Thoracic aorta (tissue), 2 donors: ENCODE data around the gene PRDM5. TPM values are rescaled to one million over a fixed set of nuclear protein-coding genes. Genes with fewer than 3 reads are reported as not detected.

Source experiments
- ATAC-seq: fragments of 150-250 bp; one replicate; pipeline ENCODE4 v1.8.0; 2017; ENCODE audit warnings: low read depth; ENCODE audit not compliant: insufficient number of reproducible peaks, low FRiP score
- DNase-seq: peaks from one replicate; pipeline ENCODE4 v3.0.0-alpha.2; 2020; ENCODE audit warnings: low spot score
- H3K27ac ChIP-seq, 2 donors: fragments of 200-600 bp; sonication (generic); 1 replicate in 1 of 2; 2 replicates in 1 of 2; pipeline ENCODE4 v1.5.1; 2016; ENCODE audit warnings: mild to moderate bottlenecking in 2 of 2, moderate library complexity in 2 of 2
- H3K27me3 ChIP-seq: fragments of 200-600 bp; sonication (generic); replicated peaks from 2 replicates; pipeline ENCODE4 v1.6.0; 2016; ENCODE audit warnings: mild to moderate bottlenecking; ENCODE audit not compliant: insufficient read depth
- H3K36me3 ChIP-seq: fragments of 200-600 bp; sonication (generic); one replicate; pipeline ENCODE4 v1.5.1; 2016
- H3K4me1 ChIP-seq, 2 donors: fragments of 200-600 bp; sonication (generic); 1 replicate in 1 of 2; 2 replicates in 1 of 2; pipeline versions ENCODE4 v1.5.1 to v1.6.0; 2016; ENCODE audit warnings: low read depth in 2 of 2, mild to moderate bottlenecking in 1 of 2; ENCODE audit not compliant: control insufficient read depth in 1 of 2
- H3K4me3 ChIP-seq: fragments of 200-600 bp; sonication (generic); 2 replicates; pipeline ENCODE4 v1.5.1; 2016; ENCODE audit warnings: mild to moderate bottlenecking
- H3K9me3 ChIP-seq: fragments of 200-600 bp; sonication (generic); 2 replicates; pipeline ENCODE4 v1.5.1; 2016
- CTCF ChIP-seq: fragments of 200-600 bp; sonication (generic); IDR thresholded peaks from one replicate; pipeline ENCODE4 v1.5.1; 2019; ENCODE audit warnings: antibody characterized with exemption
- total RNA-seq, 2 donors: library from RNA; depleted of rRNA; stranded (reverse); fragments of >200 nt; gene quantifications; one replicate each; pipeline versions ENCODE4 v1.1.0 to v1.2.3, GENCODE V29; 2016

The PRDM5 gene
- total RNA-seq, 2 donors from 2014 or later: 16.6 to 19.9 TPM

- no peak for ATAC-seq
- no peaks in the 10 kb centered on the region for H3K36me3 ChIP-seq
- H3K9me3 ChIP-seq: no peaks in the 10 kb centered on the region
- no peaks in the 10 kb centered on the region for H3K27me3 ChIP-seq
- TF ChIP-seq CTCF: no peak
- H3K4me1 ChIP-seq: no peaks in the 10 kb centered on the region
- H3K27ac ChIP-seq: no peak overlapping the region
- H3K4me3 ChIP-seq: no peak overlapping the region
- no peak for DNase-seq
Observed at GRCh38 chr4:120819805-120820437, 102.6 kb downstream of the PRDM5 start.

- H3K4me3 ChIP-seq: no peak overlapping the region
- H3K36me3 ChIP-seq: no peaks in the 10 kb centered on the region
- no peak overlapping the region for H3K27ac ChIP-seq
- ATAC-seq (no peak), DNase-seq (no peak)
- no peak for TF ChIP-seq CTCF
- H3K4me1 ChIP-seq: no peaks in the 10 kb centered on the region
- no peaks in the 10 kb centered on the region for H3K27me3 ChIP-seq
- no peaks in the 10 kb centered on the region for H3K9me3 ChIP-seq
Observed at GRCh38 chr4:120816296-120816965, 106.1 kb downstream of the PRDM5 start.

GRCh38 chr4:120815361-120815760 is 107.2 kb downstream of the PRDM5 start:
- no peaks in the 10 kb centered on the region for H3K27me3 ChIP-seq
- TF ChIP-seq CTCF: no peak
- ATAC-seq: no peak

GRCh38 chr4:120814886-120815285 is 107.6 kb downstream of the PRDM5 start:
- ATAC-seq: no peak
- DNase-seq: no peak
- H3K27me3 ChIP-seq: no peaks in the 10 kb centered on the region
- H3K36me3 ChIP-seq: no peaks in the 10 kb centered on the region
- H3K4me1 ChIP-seq: no peaks in the 10 kb centered on the region
- no peak for TF ChIP-seq CTCF
- no peak overlapping the region for H3K4me3 ChIP-seq
- no peak overlapping the region for H3K27ac ChIP-seq
- no peaks in the 10 kb centered on the region for H3K9me3 ChIP-seq

More at GRCh38 chr4:120815361-120815760, 107.2 kb downstream of the PRDM5 start:
- Histone ChIP-seq H3K36me3 (no peaks in the 10 kb centered on the region), H3K9me3 (no peaks in the 10 kb centered on the region), H3K4me1 (no peaks in the 10 kb centered on the region), H3K4me3 (no peak overlapping the region), H3K27ac (no peak overlapping the region)
- no peak for DNase-seq

GRCh38 chr4:120812216-120812615 is 110.3 kb downstream of the PRDM5 start:
- DNase-seq: no peak
- Histone ChIP-seq H3K27me3 (no peaks in the 10 kb centered on the region), H3K36me3 (peaks cover 5% of the 10 kb centered on the region), H3K4me1 (no peaks in the 10 kb centered on the region), H3K9me3 (no peaks in the 10 kb centered on the region), H3K4me3 (no peak overlapping the region), H3K27ac (no peak overlapping the region)
- ATAC-seq: no peak
- no peak for TF ChIP-seq CTCF
